CD4-positive, alpha-beta memory T cell (primary cell): ENCODE data around the gene ACAD11. TPM values are rescaled to one million over a fixed set of nuclear protein-coding genes. Genes with fewer than 3 reads are reported as not detected.
"Not testable (repeated sequence)": the region's sequence is repeated elsewhere in the genome, so short reads cannot be mapped to it uniquely, and the experiment has no call there.

Source experiments
- CTCF ChIA-PET: fragments of 350-600 bp; sonication (Branson Sonifier 250); formaldehyde crosslinking; loops from one replicate; lab custom pipeline; 2021; ENCODE audit warnings: inconsistent platforms; ENCODE audit not compliant: partially characterized antibody; lab: Charles Lee
- POLR2A ChIA-PET: fragments of 350-600 bp; sonication (Branson Sonifier 250); formaldehyde crosslinking; loops from one replicate; lab custom pipeline; 2021; ENCODE audit not compliant: partially characterized antibody; lab: Charles Lee
- DNase-seq, 5 donors: peaks; one replicate each; pipeline versions ENCODE4 v3.0.0 to v3.0.0-alpha.2; 2020 to 2022; ENCODE audit warnings: mixed read lengths in 1 of 5
- H3K27ac ChIP-seq: one replicate; pipeline ENCODE4 v1.7.0; 2013; ENCODE audit warnings: low read depth, low read length
- H3K27me3 ChIP-seq: 2 replicates; pipeline ENCODE4 v1.7.0; 2013; ENCODE audit warnings: mild to moderate bottlenecking, low read length, moderate library complexity; ENCODE audit not compliant: insufficient read depth
- H3K36me3 ChIP-seq: 2 replicates; pipeline ENCODE4 v1.7.0; 2013; ENCODE audit warnings: mild to moderate bottlenecking, low read length, moderate library complexity; ENCODE audit not compliant: insufficient read depth
- H3K4me1 ChIP-seq: 2 replicates; pipeline ENCODE4 v1.7.0; 2013; ENCODE audit warnings: mild to moderate bottlenecking, low read length, moderate library complexity; ENCODE audit not compliant: insufficient read depth
- H3K4me3 ChIP-seq, 2 donors: one replicate each; pipeline ENCODE4 v1.7.0; 2013; ENCODE audit warnings: low read length in 2 of 2, mild to moderate bottlenecking in 1 of 2
- H3K9me3 ChIP-seq, 2 donors: one replicate each; pipeline ENCODE4 v1.7.0; 2013; ENCODE audit warnings: low read length in 2 of 2, control low read depth in 1 of 2; ENCODE audit not compliant: control insufficient read depth in 1 of 2
- H3K27ac Mint-ChIP-seq, 7 donors: one replicate each; pipeline ENCODE4 v1.8.0; 2020 to 2021; ENCODE audit warnings: mixed read lengths in 7 of 7, mild to moderate bottlenecking in 6 of 7, inconsistent platforms in 3 of 7, moderate library complexity in 3 of 7
- H3K27me3 Mint-ChIP-seq, 2 donors: one replicate each; pipeline ENCODE4 v1.8.0; 2020 to 2021; ENCODE audit warnings: mixed read lengths in 2 of 2
- H3K36me3 Mint-ChIP-seq, 2 donors: one replicate each; pipeline ENCODE4 v1.8.0; 2020 to 2021; ENCODE audit warnings: mixed read lengths in 2 of 2, inconsistent platforms in 1 of 2, mild to moderate bottlenecking in 1 of 2
- H3K4me1 Mint-ChIP-seq, 4 donors: one replicate each; pipeline ENCODE4 v1.8.0; 2020 to 2021; ENCODE audit warnings: mixed read lengths in 4 of 4, mild to moderate bottlenecking in 1 of 4
- H3K4me3 Mint-ChIP-seq, 8 donors: one replicate each; pipeline ENCODE4 v1.8.0; 2020 to 2021; ENCODE audit warnings: mixed read lengths in 8 of 8, mild to moderate bottlenecking in 7 of 8, moderate library complexity in 6 of 8, inconsistent platforms in 3 of 8
- H3K9me3 Mint-ChIP-seq, 8 donors: one replicate each; pipeline ENCODE4 v1.8.0; 2020 to 2021; ENCODE audit warnings: mixed read lengths in 8 of 8, mild to moderate bottlenecking in 5 of 8, inconsistent platforms in 3 of 8, moderate library complexity in 1 of 8
- intact Hi-C: fragments of 100-400 bp; cut with micrococcal nuclease; formaldehyde crosslinking; loops from one replicate; pipeline ENCODE4 v1.15.1; 2023
- polyA plus RNA-seq, 2 donors: library from polyadenylated mRNA; unstranded; fragments of 300-500 nt; fragmentation: Illumina TruSeq; gene quantifications; one replicate each; pipeline ENCODE4 v1.2.3, GENCODE V29; 2021
- total RNA-seq, 2 experiments: library from RNA; stranded (reverse); gene quantifications; one replicate each; pipeline ENCODE4 v1.2.3, GENCODE V29; 2021

The ACAD11 gene
- total and polyA plus RNA-seq, 4 experiments from 2014 or later, result 1.7 to 26.9 (median 13.1) TPM

DNA sequence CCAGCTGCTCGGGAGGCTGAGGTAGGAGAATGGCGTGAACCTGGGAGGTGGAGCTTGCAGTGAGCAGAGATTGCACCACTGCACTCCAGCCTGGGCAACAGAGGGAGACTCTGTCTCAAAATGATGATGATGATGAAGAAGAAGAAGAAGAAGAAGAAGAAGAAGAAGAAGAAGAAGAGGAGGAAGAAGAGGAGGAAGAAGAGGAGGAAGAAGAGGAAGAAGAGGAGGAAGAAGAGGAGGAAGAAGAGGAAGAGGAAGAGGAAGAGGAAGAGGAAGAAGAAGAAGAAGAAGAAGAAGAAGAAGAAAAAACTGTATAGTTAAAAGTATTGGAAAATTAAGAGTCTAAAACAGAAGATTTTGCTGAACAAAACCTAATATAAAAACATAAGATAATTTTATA lies 18.2 kb downstream of the ACAD11 start:
- peaks cover 17 to 32% of the 10 kb centered on the region in 2 donors for H3K36me3 Mint-ChIP-seq
- POLR2A ChIA-PET, H3K27ac Mint-ChIP-seq: not testable (repeated sequence)

DNA sequence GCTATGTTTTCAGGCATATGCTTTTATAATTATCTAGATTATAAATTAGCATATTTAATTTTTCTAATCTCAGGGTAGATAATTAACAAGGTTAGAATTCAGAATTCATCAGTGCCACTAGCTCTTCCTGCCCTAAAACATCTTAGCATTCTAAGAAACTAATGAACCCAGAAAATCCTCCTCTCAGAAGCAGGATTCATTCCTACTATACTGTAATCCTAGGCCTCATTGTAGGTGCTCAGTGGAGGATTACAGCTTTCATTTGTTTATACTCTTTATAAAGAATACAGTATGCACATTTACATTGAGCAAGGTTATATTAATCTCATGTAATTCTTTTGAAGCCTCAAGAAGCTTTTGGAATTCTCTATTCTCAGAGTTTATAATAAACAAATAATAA lies 20.9 kb downstream of the ACAD11 start:
- no peak for DNase-seq
- H3K4me3 Mint-ChIP-seq, result no peak overlapping the region
- no peaks in the 10 kb centered on the region for H3K27me3 ChIP-seq
- intact Hi-C loops, result no loop called here
- ChIA-PET POLR2A (no interaction called here), CTCF (interaction anchor here (5.6 to 6.4 kb wide), 2 partner anchors 102 to 288 kb away, joined by 43 to 90 read pairs; no protein-coding TSS in a partner anchor)
- peaks cover 0 to 1% (median 0%) of the 10 kb centered on the region in 8 donors for H3K9me3 Mint-ChIP-seq
- H3K4me1 ChIP-seq, result no peaks in the 10 kb centered on the region
- peaks cover 28 to 40% of the 10 kb centered on the region in 2 donors for H3K36me3 Mint-ChIP-seq
- H3K27me3 Mint-ChIP-seq, result no peaks in the 10 kb centered on the region
- H3K4me3 ChIP-seq, result no peak overlapping the region
- peaks cover 0 to 2% (median 0%) of the 10 kb centered on the region in 4 donors for H3K4me1 Mint-ChIP-seq
- H3K9me3 ChIP-seq, result no peaks in the 10 kb centered on the region
- H3K27ac ChIP-seq, result no peak overlapping the region
- peaks cover 13% of the 10 kb centered on the region for H3K36me3 ChIP-seq
- no peak overlapping the region for H3K27ac Mint-ChIP-seq

More for the DNA sequence above, 18.2 kb downstream of the ACAD11 start:
- H3K4me3 ChIP-seq, DNase-seq, H3K9me3 Mint-ChIP-seq, H3K4me1 Mint-ChIP-seq, H3K4me3 Mint-ChIP-seq, H3K9me3 ChIP-seq, H3K4me1 ChIP-seq, H3K27ac ChIP-seq, H3K27me3 ChIP-seq, intact Hi-C loops, H3K27me3 Mint-ChIP-seq: not testable (repeated sequence)
- CTCF ChIA-PET, result interaction anchor here (0.8 to 6.4 kb wide), 8 partner anchors 14 to 290 kb away, joined by 3 to 90 read pairs (median 4); no protein-coding TSS in a partner anchor
- H3K36me3 ChIP-seq, result peaks cover 13% of the 10 kb centered on the region

GRCh38 chr3:132637590-132637989 lies 22.0 kb downstream of the ACAD11 start:
- no peak overlapping the region for H3K27ac Mint-ChIP-seq
- no peaks in the 10 kb centered on the region for H3K4me1 Mint-ChIP-seq
- Histone ChIP-seq H3K36me3 (peaks cover 13% of the 10 kb centered on the region), H3K4me1 (no peaks in the 10 kb centered on the region), H3K27me3 (no peaks in the 10 kb centered on the region), H3K9me3 (no peaks in the 10 kb centered on the region), H3K4me3 (no peak overlapping the region), H3K27ac (no peak overlapping the region)
- ChIA-PET CTCF (interaction anchor here (6.4 kb wide), 1 partner anchor 101 kb away, joined by 90 read pairs; no protein-coding TSS in a partner anchor), POLR2A (no interaction called here)
- DNase-seq, result no peak
- peaks cover 0 to 1% (median 0%) of the 10 kb centered on the region in 8 donors for H3K9me3 Mint-ChIP-seq
- H3K4me3 Mint-ChIP-seq, result no peak overlapping the region
- no peaks in the 10 kb centered on the region for H3K27me3 Mint-ChIP-seq
- H3K36me3 Mint-ChIP-seq, result peaks cover 32 to 40% of the 10 kb centered on the region in 2 donors
- intact Hi-C loops, result no loop called here

- Mint-ChIP-seq H3K27me3 (no peaks in the 10 kb centered on the region), H3K4me3 (no peak overlapping the region), H3K36me3 (peaks cover 28 to 34% of the 10 kb centered on the region in 2 donors), H3K4me1 (no peaks in the 10 kb centered on the region), H3K9me3 (peaks cover 0 to 1% (median 0%) of the 10 kb centered on the region in 8 donors), H3K27ac (no peak overlapping the region)
- Histone ChIP-seq H3K36me3 (peaks cover 13% of the 10 kb centered on the region), H3K4me3 (no peak overlapping the region), H3K27me3 (no peaks in the 10 kb centered on the region), H3K9me3 (no peaks in the 10 kb centered on the region), H3K4me1 (no peaks in the 10 kb centered on the region), H3K27ac (no peak overlapping the region)
- CTCF ChIA-PET, result interaction anchor here (1.0 to 1.5 kb wide), 3 partner anchors 8 to 97 kb away, joined by 3 read pairs; no protein-coding TSS in a partner anchor
- intact Hi-C loops, result no loop called here
- POLR2A ChIA-PET, result no interaction called here
- no peak for DNase-seq
These were observed 24.6 kb downstream of the ACAD11 start for GRCh38 chr3:132635052-132635451.

- Mint-ChIP-seq H3K27me3 (no peaks in the 10 kb centered on the region), H3K27ac (no peak overlapping the region), H3K36me3 (peaks cover 38 to 43% of the 10 kb centered on the region in 2 donors), H3K9me3 (no peaks in the 10 kb centered on the region), H3K4me1 (no peaks in the 10 kb centered on the region), H3K4me3 (no peak overlapping the region)
- ChIA-PET POLR2A (no interaction called here), CTCF (no interaction called here)
- intact Hi-C loops, result no loop called here
- Histone ChIP-seq H3K4me1 (no peaks in the 10 kb centered on the region), H3K27me3 (no peaks in the 10 kb centered on the region), H3K27ac (no peak overlapping the region), H3K36me3 (peaks cover 4% of the 10 kb centered on the region), H3K9me3 (no peaks in the 10 kb centered on the region), H3K4me3 (no peak overlapping the region)
- DNase-seq, result no peak
These were observed 29.0 kb downstream of the ACAD11 start for GRCh38 chr3:132630612-132631011.

- H3K4me1 Mint-ChIP-seq, result peaks cover 0 to 2% (median 0%) of the 10 kb centered on the region in 4 donors
- no peak for DNase-seq
- H3K9me3 Mint-ChIP-seq, result no peaks in the 10 kb centered on the region
- CTCF ChIA-PET, result no interaction called here
- Histone ChIP-seq H3K4me1 (no peaks in the 10 kb centered on the region), H3K9me3 (no peaks in the 10 kb centered on the region), H3K4me3 (no peak overlapping the region), H3K36me3 (peaks cover 4% of the 10 kb centered on the region), H3K27ac (no peak overlapping the region), H3K27me3 (no peaks in the 10 kb centered on the region)
- intact Hi-C loops, result no loop called here
- H3K36me3 Mint-ChIP-seq, result peaks cover 34 to 40% of the 10 kb centered on the region in 2 donors
- no peak overlapping the region for H3K27ac Mint-ChIP-seq
- POLR2A ChIA-PET, result no interaction called here
- H3K4me3 Mint-ChIP-seq, result no peak overlapping the region
- H3K27me3 Mint-ChIP-seq, result no peaks in the 10 kb centered on the region
These were observed 29.7 kb downstream of the ACAD11 start for GRCh38 chr3:132629928-132630327.

- H3K4me3 ChIP-seq, result no peak overlapping the region
- H3K36me3 Mint-ChIP-seq, result peaks cover 35 to 42% of the 10 kb centered on the region in 2 donors
- ChIA-PET CTCF (no interaction called here), POLR2A (no interaction called here)
- no peaks in the 10 kb centered on the region for H3K27me3 Mint-ChIP-seq
- H3K27ac Mint-ChIP-seq, result no peak overlapping the region
- H3K4me3 Mint-ChIP-seq, result no peak overlapping the region
- H3K36me3 ChIP-seq, result peaks cover 4% of the 10 kb centered on the region
- no peaks in the 10 kb centered on the region for H3K4me1 ChIP-seq
- no peaks in the 10 kb centered on the region for H3K9me3 ChIP-seq
- H3K4me1 Mint-ChIP-seq, result peaks cover 0 to 3% (median 0%) of the 10 kb centered on the region in 4 donors
- no peaks in the 10 kb centered on the region for H3K9me3 Mint-ChIP-seq
- no peak overlapping the region for H3K27ac ChIP-seq
- intact Hi-C loops, result no loop called here
- no peaks in the 10 kb centered on the region for H3K27me3 ChIP-seq
- DNase-seq, result no peak
These were observed 31.5 kb downstream of the ACAD11 start for GRCh38 chr3:132628157-132628556.
